K562 (cell line): ENCODE results near the gene SNX15.

ENCODE experiments used
- MAX ChIP-seq: sonication (generic); formaldehyde crosslinking; IDR thresholded peaks from 2 replicates; pipeline ENCODE4 v1.9.0; 2022; ENCODE audit warnings: mild to moderate bottlenecking, missing genetic modification reagents
- MECOM ChIP-seq: fragments of 250-450 bp; sonication (Bioruptor Pico); IDR thresholded peaks from 2 replicates; pipeline ENCODE4 v1.8.0; 2022; ENCODE audit warnings: inconsistent platforms

- TF ChIP-seq MAX (CRISPR knock-in tag): no peak
- TF ChIP-seq MECOM (CRISPR knock-in tag): no peak
Observed at GRCh38 chr11:65026810-65027209, 429 bp upstream of the SNX15 start.
